Measurements from ENCODE around the gene ATP2A2.

Gene ATP2A2

DNA sequence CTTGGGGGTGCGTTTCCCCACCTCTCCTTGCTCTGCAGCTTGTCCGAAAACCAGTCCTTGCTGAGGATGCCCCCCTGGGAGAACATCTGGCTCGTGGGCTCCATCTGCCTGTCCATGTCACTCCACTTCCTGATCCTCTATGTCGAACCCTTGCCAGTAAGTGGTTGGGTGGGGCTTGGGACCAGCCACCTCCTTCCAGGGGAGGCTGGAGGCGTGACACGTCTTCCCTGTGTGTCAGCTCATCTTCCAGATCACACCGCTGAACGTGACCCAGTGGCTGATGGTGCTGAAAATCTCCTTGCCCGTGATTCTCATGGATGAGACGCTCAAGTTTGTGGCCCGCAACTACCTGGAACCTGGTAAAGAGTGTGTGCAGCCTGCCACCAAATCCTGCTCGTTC lies 64.9 kb downstream of the ATP2A2 start:
- no peak overlapping the region for H2AK5ac ChIP-seq (ENCODE audit: low read length, severe bottlenecking)
- H4K8ac ChIP-seq (ENCODE audit: low read length), result no peak overlapping the region
- no peak overlapping the region for H3K18ac ChIP-seq (ENCODE audit: low read depth in 1 of 2, low read length in 2 of 2)
- no peak overlapping the region for H2BK120ac ChIP-seq (ENCODE audit: low read depth, low read length)
- no peak overlapping the region for H2BK5ac ChIP-seq (ENCODE audit: low read depth, low read length, poor library complexity, severe bottlenecking)
- 92% methylated on average over 12 of the region's 12 CpGs for WGBS
- no peak overlapping the region for H2BK12ac ChIP-seq (ENCODE audit: low read length in 2 of 2)
- peaks cover 29% of the 10 kb centered on the region for H3K79me1 ChIP-seq (replicated peaks; ENCODE audit: low read length, poor library complexity, severe bottlenecking)
- no peak for DNase-seq
- no peak overlapping the region for H3K4me2 ChIP-seq (ENCODE audit: low read length, poor library complexity, severe bottlenecking)
- no peaks in the 10 kb centered on the region for H3K27me3 ChIP-seq (ENCODE audit: control insufficient read depth in 1 of 2, insufficient read depth in 1 of 2, low read length in 2 of 2)
- H3K9me3 ChIP-seq (ENCODE audit: control insufficient read depth, low read length), result no peaks in the 10 kb centered on the region
- H4K91ac ChIP-seq (ENCODE audit: low read length), result no peak overlapping the region
- H3K4ac ChIP-seq (ENCODE audit: low read depth in 1 of 2, low read length in 2 of 2), result no peak overlapping the region
- H3K27ac ChIP-seq (ENCODE audit: low read length, poor library complexity, severe bottlenecking), result no peak overlapping the region
- H3K23ac ChIP-seq (ENCODE audit: low read length in 2 of 2), result no peak overlapping the region
- H3K4me3 ChIP-seq (ENCODE audit: insufficient read depth in 1 of 2, low read depth in 1 of 2, low read length in 2 of 2), result no peak overlapping the region
- no peaks in the 10 kb centered on the region for H3K4me1 ChIP-seq (ENCODE audit: control insufficient read depth, insufficient read depth, low read depth, low read length)
- no peak overlapping the region for H3K9ac ChIP-seq (ENCODE audit: low read length)
- no peak overlapping the region for H3K14ac ChIP-seq (ENCODE audit: low read length in 2 of 2)
- no peak overlapping the region for H2AFZ ChIP-seq (ENCODE audit: low read depth, low read length)
- H3K36me3 ChIP-seq (ENCODE audit: control insufficient read depth in 1 of 2, insufficient read depth in 2 of 2, low read depth in 1 of 2, low read length in 2 of 2), result peaks cover 70 to 100% of the 10 kb centered on the region in 2 experiments
- H2BK15ac ChIP-seq (ENCODE audit: low read depth, poor library complexity, severe bottlenecking), result no peak overlapping the region

DNA sequence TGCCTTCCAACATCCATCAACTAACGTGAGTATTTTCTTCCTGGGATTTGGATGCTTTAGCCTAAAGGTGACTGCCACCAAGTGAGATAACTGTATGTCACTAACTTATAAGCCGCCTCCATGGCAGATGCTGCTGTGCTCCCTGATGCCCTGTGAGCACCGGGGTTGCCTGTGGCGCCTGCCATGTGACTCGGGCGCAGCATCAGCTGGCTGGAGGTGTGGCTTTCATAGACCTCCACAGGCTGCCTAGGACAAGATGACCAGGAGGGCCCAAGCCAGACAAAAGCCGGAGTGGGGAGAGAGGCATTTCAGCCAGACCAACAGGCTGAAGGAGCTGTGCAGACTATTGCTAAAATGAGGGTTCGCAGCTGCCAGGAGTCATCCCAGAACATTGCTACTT lies 66.7 kb downstream of the ATP2A2 start:
- peaks cover 61 to 97% of the 10 kb centered on the region in 2 experiments for H3K36me3 ChIP-seq (ENCODE audit: control insufficient read depth in 1 of 2, insufficient read depth in 2 of 2, low read depth in 1 of 2, low read length in 2 of 2)
- no peak overlapping the region for H3K4me3 ChIP-seq (ENCODE audit: insufficient read depth in 1 of 2, low read depth in 1 of 2, low read length in 2 of 2)
- H4K91ac ChIP-seq (ENCODE audit: low read length), result no peak overlapping the region
- DNase-seq, result no peak
- H3K14ac ChIP-seq (ENCODE audit: low read length in 2 of 2), result no peak overlapping the region
- no peak overlapping the region for H2BK15ac ChIP-seq (ENCODE audit: low read depth, poor library complexity, severe bottlenecking)
- no peak overlapping the region for H2AK5ac ChIP-seq (ENCODE audit: low read length, severe bottlenecking)
- H2BK120ac ChIP-seq (ENCODE audit: low read depth, low read length), result no peak overlapping the region
- H3K27me3 ChIP-seq (ENCODE audit: control insufficient read depth in 1 of 2, insufficient read depth in 1 of 2, low read length in 2 of 2), result no peaks in the 10 kb centered on the region
- no peaks in the 10 kb centered on the region for H3K9me3 ChIP-seq (ENCODE audit: control insufficient read depth, low read length)
- peaks cover 23% of the 10 kb centered on the region for H3K79me1 ChIP-seq (replicated peaks; ENCODE audit: low read length, poor library complexity, severe bottlenecking)
- H3K4ac ChIP-seq (ENCODE audit: low read depth in 1 of 2, low read length in 2 of 2), result no peak overlapping the region
- no peak overlapping the region for H4K8ac ChIP-seq (ENCODE audit: low read length)
- H2AFZ ChIP-seq (ENCODE audit: low read depth, low read length), result no peak overlapping the region
- H3K4me2 ChIP-seq (ENCODE audit: low read length, poor library complexity, severe bottlenecking), result no peak overlapping the region
- no peak overlapping the region for H3K9ac ChIP-seq (ENCODE audit: low read length)
- H2BK5ac ChIP-seq (ENCODE audit: low read depth, low read length, poor library complexity, severe bottlenecking), result no peak overlapping the region
- no peak overlapping the region for H3K27ac ChIP-seq (ENCODE audit: low read length, poor library complexity, severe bottlenecking)
- H3K18ac ChIP-seq (ENCODE audit: low read depth in 1 of 2, low read length in 2 of 2), result no peak overlapping the region
- H3K4me1 ChIP-seq (ENCODE audit: control insufficient read depth, insufficient read depth, low read depth, low read length), result no peaks in the 10 kb centered on the region
- 97% methylated on average over 8 of the region's 8 CpGs for WGBS
- no peak overlapping the region for H3K23ac ChIP-seq (ENCODE audit: low read length in 2 of 2)
- H2BK12ac ChIP-seq (ENCODE audit: low read length in 2 of 2), result no peak overlapping the region

DNA sequence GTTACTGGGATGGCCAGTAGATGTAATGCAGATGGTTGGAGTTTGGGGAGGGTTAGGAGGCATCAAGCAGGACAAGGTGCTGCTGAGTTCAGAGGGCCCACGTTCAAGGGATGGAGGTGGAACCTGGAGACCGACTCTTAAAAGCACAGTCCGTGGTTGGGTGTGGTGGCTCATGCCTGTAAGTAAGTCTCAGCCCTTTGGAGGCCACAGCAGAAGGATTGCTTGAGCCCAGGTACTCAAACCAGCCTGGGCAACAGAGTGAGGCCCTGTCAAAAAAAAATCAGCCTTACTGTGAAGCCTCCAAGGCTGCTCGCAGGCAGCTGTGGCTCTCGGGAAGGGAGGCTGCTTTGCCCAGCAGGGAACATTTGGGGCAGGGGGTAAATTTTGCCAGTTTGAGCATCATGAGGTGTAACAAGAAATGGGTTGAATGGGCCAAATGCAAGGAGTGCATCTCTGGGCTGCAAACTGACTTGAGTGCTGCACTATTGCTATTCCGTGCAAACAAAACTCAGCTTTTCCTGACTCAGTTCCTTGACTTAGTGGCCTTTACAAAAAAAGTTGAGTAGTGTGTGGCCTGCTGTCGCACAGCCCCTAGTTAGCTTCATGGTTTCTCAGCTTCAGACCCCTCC lies 67.5 kb downstream of the ATP2A2 start:
- Histone ChIP-seq H4K8ac (ENCODE audit: low read length) (no peak overlapping the region), H3K14ac (ENCODE audit: low read length in 2 of 2) (no peak overlapping the region), H3K18ac (ENCODE audit: low read depth in 1 of 2, low read length in 2 of 2) (no peak overlapping the region), H2BK12ac (ENCODE audit: low read length in 2 of 2) (no peak overlapping the region), H3K79me1 (replicated peaks; ENCODE audit: low read length, poor library complexity, severe bottlenecking) (peaks cover 23% of the 10 kb centered on the region), H3K36me3 (ENCODE audit: control insufficient read depth in 1 of 2, insufficient read depth in 2 of 2, low read depth in 1 of 2, low read length in 2 of 2) (peaks cover 59 to 97% of the 10 kb centered on the region in 2 experiments), H3K4me1 (ENCODE audit: control insufficient read depth, insufficient read depth, low read depth, low read length) (no peaks in the 10 kb centered on the region), H3K4me2 (ENCODE audit: low read length, poor library complexity, severe bottlenecking) (no peak overlapping the region), H2BK120ac (ENCODE audit: low read depth, low read length) (no peak overlapping the region), H2BK15ac (ENCODE audit: low read depth, poor library complexity, severe bottlenecking) (no peak overlapping the region), H2BK5ac (ENCODE audit: low read depth, low read length, poor library complexity, severe bottlenecking) (no peak overlapping the region), H3K27ac (ENCODE audit: low read length, poor library complexity, severe bottlenecking) (no peak overlapping the region), H3K4ac (ENCODE audit: low read depth in 1 of 2, low read length in 2 of 2) (no peak overlapping the region), H4K91ac (ENCODE audit: low read length) (no peak overlapping the region), H3K27me3 (ENCODE audit: control insufficient read depth in 1 of 2, insufficient read depth in 1 of 2, low read length in 2 of 2) (no peaks in the 10 kb centered on the region), H2AFZ (ENCODE audit: low read depth, low read length) (no peak overlapping the region), H2AK5ac (ENCODE audit: low read length, severe bottlenecking) (no peak overlapping the region), H3K9ac (ENCODE audit: low read length) (no peak overlapping the region), H3K9me3 (ENCODE audit: control insufficient read depth, low read length) (no peaks in the 10 kb centered on the region), H3K4me3 (ENCODE audit: insufficient read depth in 1 of 2, low read depth in 1 of 2, low read length in 2 of 2) (no peak overlapping the region), H3K23ac (ENCODE audit: low read length in 2 of 2) (no peak overlapping the region)
- no peak for DNase-seq
- WGBS, result 96% methylated on average over 7 of the region's 7 CpGs

DNA sequence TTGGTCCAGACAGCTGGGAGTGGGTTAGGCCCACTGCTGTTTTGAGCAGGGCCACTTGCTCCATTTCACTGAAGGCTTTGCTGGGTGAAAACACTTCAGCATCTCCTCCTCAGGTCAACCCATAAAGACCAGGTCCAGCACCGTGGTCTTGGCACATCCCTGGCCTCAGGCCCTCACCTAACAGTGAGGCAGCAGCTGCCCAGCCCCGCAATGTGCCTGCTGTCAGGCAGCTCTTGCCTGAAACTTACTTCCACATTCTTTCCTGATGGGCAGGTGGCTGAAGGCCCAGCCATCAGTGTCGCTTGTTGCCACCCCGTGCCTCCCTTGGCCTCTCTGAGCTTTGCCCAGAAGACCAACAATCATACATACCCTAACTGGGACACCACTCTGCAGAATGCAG lies 68.0 kb downstream of the ATP2A2 start:
- Histone ChIP-seq H3K14ac (ENCODE audit: low read length in 2 of 2) (no peak overlapping the region), H3K4me2 (ENCODE audit: low read length, poor library complexity, severe bottlenecking) (no peak overlapping the region), H3K36me3 (ENCODE audit: control insufficient read depth in 1 of 2, insufficient read depth in 2 of 2, low read depth in 1 of 2, low read length in 2 of 2) (peaks cover 55 to 91% of the 10 kb centered on the region in 2 experiments), H3K18ac (ENCODE audit: low read depth in 1 of 2, low read length in 2 of 2) (no peak overlapping the region), H2BK5ac (ENCODE audit: low read depth, low read length, poor library complexity, severe bottlenecking) (no peak overlapping the region), H3K4ac (ENCODE audit: low read depth in 1 of 2, low read length in 2 of 2) (no peak overlapping the region), H3K9me3 (ENCODE audit: control insufficient read depth, low read length) (no peaks in the 10 kb centered on the region), H2BK15ac (ENCODE audit: low read depth, poor library complexity, severe bottlenecking) (no peak overlapping the region), H2AFZ (ENCODE audit: low read depth, low read length) (no peak overlapping the region), H2BK12ac (ENCODE audit: low read length in 2 of 2) (no peak overlapping the region), H3K4me1 (ENCODE audit: control insufficient read depth, insufficient read depth, low read depth, low read length) (no peaks in the 10 kb centered on the region), H2BK120ac (ENCODE audit: low read depth, low read length) (no peak overlapping the region), H3K4me3 (ENCODE audit: insufficient read depth in 1 of 2, low read depth in 1 of 2, low read length in 2 of 2) (no peak overlapping the region), H3K27me3 (ENCODE audit: control insufficient read depth in 1 of 2, insufficient read depth in 1 of 2, low read length in 2 of 2) (no peaks in the 10 kb centered on the region), H3K79me1 (replicated peaks; ENCODE audit: low read length, poor library complexity, severe bottlenecking) (peaks cover 23% of the 10 kb centered on the region), H2AK5ac (ENCODE audit: low read length, severe bottlenecking) (no peak overlapping the region), H3K23ac (ENCODE audit: low read length in 2 of 2) (no peak overlapping the region), H4K8ac (ENCODE audit: low read length) (no peak overlapping the region), H4K91ac (ENCODE audit: low read length) (no peak overlapping the region), H3K9ac (ENCODE audit: low read length) (no peak overlapping the region), H3K27ac (ENCODE audit: low read length, poor library complexity, severe bottlenecking) (no peak overlapping the region)
- WGBS, result 95% methylated on average over 4 of the region's 4 CpGs
- DNase-seq, result no peak

Measured in mesenchymal stem cell (in vitro differentiated cells and primary cell).